Cardiac fibroblast (primary cell): ENCODE measurements around the gene CPE.
A peak's percentile ranks its signal among the peaks of the same experiment; 100 is the strongest.

Source experiments
- DNase-seq, 2 donors: peaks; one replicate each; pipeline versions ENCODE4 v3.0.0 to v3.0.0-alpha.2; 2010; ENCODE audit warnings: low read depth in 2 of 2
- H3K4me3 ChIP-seq, 2 donors: replicated peaks in 1 of 2; 1 replicate in 1 of 2; 2 replicates in 1 of 2; pipeline ENCODE4 v1.5.1; 2011; ENCODE audit warnings: low read depth in 2 of 2, low read length in 2 of 2, mild to moderate bottlenecking in 2 of 2, moderate library complexity in 1 of 2
- CTCF ChIP-seq: IDR thresholded peaks from one replicate; pipeline ENCODE4 v1.5.1; 2011; ENCODE audit warnings: low read depth, mild to moderate bottlenecking, low read length, inconsistent platforms

CPE gene

GRCh38 chr4:165384598-165384997, 5.8 kb downstream of the CPE start:
- DNase-seq, result peak; percentile 38 to 48
- H3K4me3 ChIP-seq, result no peak overlapping the region
- no peak for TF ChIP-seq CTCF

GRCh38 chr4:165385126-165385525, 6.3 kb downstream of the CPE start:
- DNase-seq, result no peak
- no peak for TF ChIP-seq CTCF
- H3K4me3 ChIP-seq, result no peak overlapping the region

GRCh38 chr4:165386328-165386727, 7.5 kb downstream of the CPE start:
- H3K4me3 ChIP-seq, result no peak overlapping the region
- no peak for TF ChIP-seq CTCF
- DNase-seq, result no peak

GRCh38 chr4:165388756-165389155, 9.9 kb downstream of the CPE start:
- no peak overlapping the region for H3K4me3 ChIP-seq
- no peak for DNase-seq
- TF ChIP-seq CTCF, result no peak

GRCh38 chr4:165393051-165393450, 14.2 kb downstream of the CPE start:
- DNase-seq, result no peak
- TF ChIP-seq CTCF, result no peak
- no peak overlapping the region for H3K4me3 ChIP-seq

- no peak overlapping the region for H3K4me3 ChIP-seq
- TF ChIP-seq CTCF, result no peak
- DNase-seq, result peak; percentile 12 to 16
Observed at GRCh38 chr4:165393704-165394103, 14.9 kb downstream of the CPE start.

GRCh38 chr4:165394275-165394674, 15.5 kb downstream of the CPE start:
- peak; percentile 71 to 93 for DNase-seq
- TF ChIP-seq CTCF, result no peak

More at GRCh38 chr4:165394275-165394674, 15.5 kb downstream of the CPE start:
- H3K4me3 ChIP-seq, result no peak overlapping the region
